H1 (cell line): ENCODE measurements around the gene GMCL2. TPM values are rescaled to one million over a fixed set of nuclear protein-coding genes. Genes with fewer than 3 reads are reported as not detected.

Source experiments
- CTCF ChIA-PET: fragments of 300-600 bp; sonication (Branson Sonifier 250); formaldehyde crosslinking; loops from one replicate; lab custom pipeline; 2021; ENCODE audit not compliant: partially characterized antibody; lab: Charles Lee
- POLR2A ChIA-PET: fragments of 300-600 bp; sonication (Branson Sonifier 250); formaldehyde crosslinking; loops from one replicate; lab custom pipeline; 2021; ENCODE audit warnings: inconsistent platforms; ENCODE audit not compliant: partially characterized antibody; lab: Charles Lee
- DNase-seq, 2 experiments: peaks; one replicate each; pipeline versions ENCODE4 v3.0.0 to v3.0.0-alpha.2; 2010 to 2022; ENCODE audit warnings: low spot score in 2 of 2, low read depth in 1 of 2, mixed read lengths in 1 of 2
- FAIRE-seq: peaks from 2 replicates; lab custom pipeline; 2011; peaks lifted over from hg19 to GRCh38; lab: Jason Lieb, UNC
- H2AFZ ChIP-seq: 2 replicates; pipeline ENCODE4 v1.8.1; 2012; ENCODE audit warnings: low read length, inconsistent platforms
- H2AK5ac ChIP-seq: 2 replicates; pipeline ENCODE4 v1.6.1; 2013; ENCODE audit warnings: low read depth, low read length
- H2BK120ac ChIP-seq: replicated peaks from 2 replicates; pipeline ENCODE3; 2013; ENCODE audit warnings: low read depth, low read length, inconsistent platforms
- H2BK12ac ChIP-seq: 2 replicates; pipeline ENCODE4 v1.6.1; 2013; ENCODE audit warnings: low read depth, low read length
- H2BK15ac ChIP-seq: 2 replicates; pipeline ENCODE4 v1.6.1; 2013; ENCODE audit warnings: low read length
- H2BK20ac ChIP-seq: 2 replicates; pipeline ENCODE4 v1.6.1; 2013; ENCODE audit warnings: low read length
- H2BK5ac ChIP-seq: 2 replicates; pipeline ENCODE4 v1.6.1; 2013; ENCODE audit warnings: low read depth, low read length
- H3K14ac ChIP-seq: 2 replicates; pipeline ENCODE4 v1.6.1; 2013; ENCODE audit warnings: inconsistent platforms; ENCODE audit not compliant: insufficient read length
- H3K18ac ChIP-seq: 2 replicates; pipeline ENCODE4 v1.6.1; 2013; ENCODE audit warnings: low read length; ENCODE audit errors: extremely low read depth
- H3K23ac ChIP-seq: 2 replicates; pipeline ENCODE4 v1.6.1; 2013; ENCODE audit warnings: inconsistent platforms; ENCODE audit not compliant: insufficient read length
- H3K23me2 ChIP-seq: 2 replicates; pipeline ENCODE4 v1.6.1; 2013; ENCODE audit warnings: low read depth, low read length
- H3K27ac ChIP-seq: 2 replicates; pipeline ENCODE4 v1.6.1; 2011; ENCODE audit warnings: low read depth, low read length, inconsistent platforms
- H3K27me3 ChIP-seq, 4 experiments: replicated peaks in 1 of 4; 1 replicate in 1 of 4; 2 replicates in 3 of 4; pipeline versions ENCODE4 v1.6.1 to v1.8.1; 2011 to 2013; ENCODE audit warnings: low read length in 3 of 4, mild to moderate bottlenecking in 3 of 4, inconsistent platforms in 2 of 4, mixed read lengths in 2 of 4, moderate library complexity in 1 of 4; ENCODE audit not compliant: control insufficient read depth in 3 of 4, insufficient read depth in 3 of 4; ENCODE audit errors: extremely low read depth in 1 of 4
- H3K36me3 ChIP-seq, 4 experiments: 2 replicates each; pipeline versions ENCODE4 v1.6.1 to v1.8.1; 2011 to 2013; ENCODE audit warnings: mild to moderate bottlenecking in 4 of 4, low read length in 3 of 4, moderate library complexity in 2 of 4, control low read depth in 1 of 4, inconsistent platforms in 1 of 4; ENCODE audit not compliant: insufficient read depth in 4 of 4, control insufficient read depth in 2 of 4
- H3K4ac ChIP-seq: replicated peaks from 2 replicates; pipeline ENCODE3; 2013; ENCODE audit warnings: low read length, low read depth, mixed read lengths, inconsistent platforms; ENCODE audit not compliant: insufficient read length
- H3K4me1 ChIP-seq, 4 experiments: replicated peaks in 1 of 4; 1 replicate in 1 of 4; 2 replicates in 3 of 4; pipeline versions ENCODE4 v1.6.1 to v1.8.1; 2011 to 2013; ENCODE audit warnings: low read length in 3 of 4, inconsistent platforms in 2 of 4, mixed read lengths in 1 of 4; ENCODE audit not compliant: insufficient read depth in 4 of 4, control insufficient read depth in 3 of 4
- H3K4me2 ChIP-seq, 2 experiments: 2 replicates each; pipeline versions ENCODE4 v1.6.1 to v1.8.1; 2011 to 2013; ENCODE audit warnings: low read depth in 2 of 2, low read length in 2 of 2, control low read depth in 1 of 2, inconsistent platforms in 1 of 2, mild to moderate bottlenecking in 1 of 2; ENCODE audit not compliant: insufficient read depth in 1 of 2
- H3K4me3 ChIP-seq, 4 experiments: fragments of 200-600, 300-600 bp in 1 of 4; sonication (generic), shearing (Covaris generic), sonication (Bioruptor Twin) in 1 of 4; 2 replicates each; pipeline versions ENCODE4 v1.5.1 to v1.8.1; 2011 to 2016; ENCODE audit warnings: low read length in 4 of 4, low read depth in 3 of 4, control low read depth in 2 of 4, inconsistent platforms in 2 of 4, mild to moderate bottlenecking in 2 of 4, mixed read lengths in 1 of 4, moderate library complexity in 1 of 4; ENCODE audit not compliant: insufficient read depth in 2 of 4; ENCODE audit errors: extremely low read depth in 1 of 4
- H3K56ac ChIP-seq: replicated peaks from 2 replicates; pipeline ENCODE3; 2013; ENCODE audit warnings: low read depth, mild to moderate bottlenecking, mixed read lengths, low read length, inconsistent platforms; ENCODE audit not compliant: insufficient read length
- H3K79me1 ChIP-seq: 2 replicates; pipeline ENCODE4 v1.6.1; 2013; ENCODE audit warnings: low read depth, low read length, control low read depth
- H3K79me2 ChIP-seq, 2 experiments: 2 replicates each; pipeline versions ENCODE4 v1.6.1 to v1.8.1; 2012 to 2013; ENCODE audit warnings: low read length in 2 of 2, mild to moderate bottlenecking in 2 of 2, inconsistent platforms in 1 of 2; ENCODE audit not compliant: insufficient read depth in 2 of 2, control insufficient read depth in 1 of 2
- H3K9ac ChIP-seq, 4 experiments: replicated peaks in 1 of 4; 1 replicate in 1 of 4; 2 replicates in 3 of 4; pipeline versions ENCODE4 v1.6.1 to v1.8.1; 2011 to 2013; ENCODE audit warnings: low read depth in 3 of 4, low read length in 3 of 4, control low read depth in 2 of 4, mild to moderate bottlenecking in 2 of 4, moderate library complexity in 2 of 4, inconsistent platforms in 1 of 4; ENCODE audit errors: extremely low read depth in 1 of 4
- H3K9me3 ChIP-seq, 2 experiments: 2 replicates each; pipeline versions ENCODE4 v1.6.1 to v1.8.1; 2012 to 2013; ENCODE audit warnings: mild to moderate bottlenecking in 2 of 2, moderate library complexity in 2 of 2, control low read depth in 1 of 2, inconsistent platforms in 1 of 2, low read depth in 1 of 2, low read length in 1 of 2, mixed read lengths in 1 of 2; ENCODE audit not compliant: insufficient read depth in 2 of 2
- H4K20me1 ChIP-seq, 2 experiments: replicated peaks in 1 of 2; 2 replicates each; pipeline versions ENCODE3 to v1.8.1; 2011 to 2013; ENCODE audit warnings: inconsistent platforms in 2 of 2, low read length in 2 of 2, mild to moderate bottlenecking in 1 of 2; ENCODE audit not compliant: insufficient read depth in 2 of 2, control insufficient read depth in 1 of 2
- H4K5ac ChIP-seq: 2 replicates; pipeline ENCODE4 v1.6.1; 2013; ENCODE audit warnings: low read length, low read depth, mixed read lengths, inconsistent platforms; ENCODE audit not compliant: insufficient read length
- H4K8ac ChIP-seq: 2 replicates; pipeline ENCODE4 v1.8.0; 2013; ENCODE audit warnings: mild to moderate bottlenecking, moderate library complexity, low read length, inconsistent platforms; ENCODE audit not compliant: insufficient read depth; ENCODE audit errors: extremely low read depth
- H4K91ac ChIP-seq: replicated peaks from 2 replicates; pipeline ENCODE3; 2013; ENCODE audit warnings: low read length, mixed read lengths, inconsistent platforms; ENCODE audit not compliant: insufficient read length
- CBX8 ChIP-seq: fragments of 300-800, 300-1000 bp; sonication (generic); IDR thresholded peaks from 2 replicates; pipeline ENCODE4 v1.7.1; 2016; ENCODE audit warnings: low read depth, low read length, borderline replicate concordance
- MAFK ChIP-seq: IDR thresholded peaks from 2 replicates; pipeline ENCODE4 v1.6.1; 2012; ENCODE audit warnings: low read depth, mild to moderate bottlenecking, improper control_type of control experiment, low read length
- NANOG ChIP-seq: IDR thresholded peaks from 2 replicates; pipeline ENCODE4 v1.6.1; 2011; ENCODE audit warnings: low read length, low read depth, mild to moderate bottlenecking, inconsistent platforms; ENCODE audit not compliant: insufficient read depth, poor library complexity, severe bottlenecking
- RAD21 ChIP-seq, 2 experiments: IDR thresholded peaks in 1 of 2; conservative IDR thresholded peaks in 1 of 2; 2 replicates each; pipeline ENCODE4 v1.6.1; 2011; ENCODE audit warnings: low read depth in 2 of 2, low read length in 2 of 2, improper control_type of control experiment in 1 of 2, inconsistent platforms in 1 of 2, mild to moderate bottlenecking in 1 of 2, moderate library complexity in 1 of 2
- SP4 ChIP-seq: IDR thresholded peaks from 2 replicates; pipeline ENCODE4 v1.6.1; 2012; ENCODE audit warnings: low read length, inconsistent platforms
- USF2 ChIP-seq: IDR thresholded peaks from 2 replicates; pipeline ENCODE4 v1.6.1; 2011; ENCODE audit warnings: low read length, improper control_type of control experiment
- WGBS, 2 experiments: shearing (Covaris generic) in 1 of 2; methylation state at CpG; one replicate each; pipeline versions ENCODE4 v1.1.6 to v1.1.7; 2013 to 2015; ENCODE audit warnings: low lambda C conversion rate in 2 of 2, mixed read lengths in 2 of 2, inconsistent platforms in 1 of 2, low coverage in 1 of 2, missing lambda C conversion rate in 1 of 2; ENCODE audit not compliant: insufficient replicate concordance in 2 of 2, insufficient coverage in 1 of 2, insufficient read length in 1 of 2; ENCODE audit errors: extremely low coverage in 1 of 2, missing lambda C conversion rate in 1 of 2; 5-methylcytosine and 5-hydroxymethylcytosine counted together
- polyA plus RNA-seq, 7 experiments: library from polyadenylated mRNA; depleted of rRNA in 3 of 7; stranded (reverse) in 5 of 7; unstranded in 2 of 7; fragments of >200 nt in 5 of 7; fragments of 200-250 nt in 2 of 7; gene quantifications; 1 replicate in 5 of 7; 2 replicates in 1 of 7; 4 replicates in 1 of 7; pipeline versions ENCODE4 v1.2.1 to v1.2.3, GENCODE V29; 2011 to 2013; ENCODE audit warnings: missing spikeins in 2 of 7, mixed read lengths in 2 of 7
- total RNA-seq: library from RNA; stranded (reverse); fragmentation: NEBNext Ultra II Directional; extraction: Animal tissue kit (Norgen Biotek cat#: 25700); gene quantifications from 2 replicates; pipeline ENCODE4 v1.2.1, GENCODE V29; 2021

Gene GMCL2
- total and polyA plus RNA-seq, 2 of the 8 experiments (the other 6 are each of a cell fraction or from before 2014, with no cell fraction given) = 0.13 TPM; not detected in 1

- Histone ChIP-seq H3K4ac (no peak overlapping the region), H3K4me1 (peaks cover 0 to 14% (median 9%) of the 10 kb centered on the region in 4 experiments; a peak in 5 of 7 replicates), H3K9ac (no peak overlapping the region), H3K79me2 (no peaks in the 10 kb centered on the region), H3K4me2 (no peak overlapping the region), H2AK5ac (no peak overlapping the region), H3K56ac (no peak overlapping the region), H4K91ac (no peak overlapping the region), H4K20me1 (no peaks in the 10 kb centered on the region), H3K14ac (no peak overlapping the region), H3K9me3 (no peaks in the 10 kb centered on the region), H3K23ac (no peak overlapping the region), H4K5ac (no peak overlapping the region), H3K36me3 (no peaks in the 10 kb centered on the region), H3K79me1 (no peaks in the 10 kb centered on the region), H2AFZ (no peak overlapping the region), H3K23me2 (no peaks in the 10 kb centered on the region), H3K18ac (no peak overlapping the region), H2BK15ac (no peak overlapping the region), H4K8ac (no peak overlapping the region), H2BK120ac (no peak overlapping the region), H2BK5ac (no peak overlapping the region), H2BK12ac (no peak overlapping the region), H3K27ac (no peak overlapping the region), H3K4me3 (no peak overlapping the region), H3K27me3 (no peaks in the 10 kb centered on the region), H2BK20ac (no peak overlapping the region)
- TF ChIP-seq MAFK (no peak), CBX8 (no peak), NANOG (no peak), USF2 (no peak), RAD21 (IDR thresholded peaks at IDR 0.05 in 1 of 2, conservative IDR thresholded peaks at IDR 0.05 in 1 of 2; ENCODE audit: low read depth in 2 of 2, low read length in 2 of 2) (no peak), SP4 (no peak)
- ChIA-PET POLR2A (interaction anchor here (38.5 kb wide), 1 partner anchor 29 kb away, joined by 985 read pairs; the partner anchor contains the start of gene HNRNPAB), CTCF (interaction anchor here (2.1 to 2.5 kb wide), 2 partner anchors 22 to 99 kb away, joined by 9 to 10 read pairs; no protein-coding TSS in a partner anchor)
- no peak for FAIRE-seq
- DNase-seq = no peak
- 92 to 100% methylated on average over 2 to 3 of the region's 3 CpGs for WGBS, 2 experiments
Measured at GRCh38 chr5:178174456-178174855, 12.7 kb downstream of the GMCL2 start.
